ENCODE measurements around the gene C16orf96. TPM values are rescaled to one million over a fixed set of nuclear protein-coding genes. Genes with fewer than 3 reads are reported as not detected.

The C16orf96 gene
- total RNA-seq, 1 experiment from 2014 or later, result 1.4 TPM

GRCh38 chr16:4566144-4566543 lies 10.0 kb downstream of the C16orf96 start:
- H3K27ac Mint-ChIP-seq, result no peak overlapping the region
- Histone ChIP-seq H3T11ph (ENCODE audit: low read length) (no peak overlapping the region), H3K4me2 (ENCODE audit: insufficient read depth, insufficient read length, low read length) (no peak overlapping the region), H3K9ac (ENCODE audit: extremely low read depth, insufficient read length, low read length) (no peak overlapping the region), H4K5ac (ENCODE audit: insufficient read length, low read depth, low read length) (no peak overlapping the region), H3K18ac (ENCODE audit: insufficient read length, low read depth, low read length) (no peak overlapping the region), H3K79me1 (ENCODE audit: insufficient read depth, low read depth, low read length, poor library complexity, severe bottlenecking) (no peaks in the 10 kb centered on the region), H2BK12ac (ENCODE audit: insufficient read length, low read depth, low read length) (no peak overlapping the region), H3K27ac (ENCODE audit: insufficient read length, low read depth, low read length) (no peak overlapping the region), H3K56ac (ENCODE audit: insufficient read length, low read depth, low read length) (no peak overlapping the region), H2BK20ac (ENCODE audit: low read depth, low read length, poor library complexity, severe bottlenecking) (no peak overlapping the region), H2AK5ac (ENCODE audit: insufficient read length, low read length) (no peak overlapping the region), H4K8ac (replicated peaks; ENCODE audit: insufficient read length, low read depth, low read length) (no peak overlapping the region), H2BK120ac (ENCODE audit: low read depth, low read length, poor library complexity, severe bottlenecking) (no peak overlapping the region), H3K14ac (ENCODE audit: insufficient read depth, low read length) (no peak overlapping the region), H4K20me1 (ENCODE audit: control insufficient read depth, insufficient read depth, insufficient read length) (no peaks in the 10 kb centered on the region), H3K23me2 (ENCODE audit: insufficient read length, low read depth, low read length, poor library complexity, severe bottlenecking) (no peaks in the 10 kb centered on the region), H4K91ac (ENCODE audit: insufficient read length, low read depth, low read length) (no peak overlapping the region), H3K4me1 (ENCODE audit: insufficient read depth, low read length) (no peaks in the 10 kb centered on the region; the same call in 1 of the 2 replicates), H3K79me2 (ENCODE audit: insufficient read depth, low read length) (no peaks in the 10 kb centered on the region), H3K4ac (ENCODE audit: low read depth, low read length) (no peak overlapping the region), H3K27me3 (ENCODE audit: insufficient read depth, low read length) (no peaks in the 10 kb centered on the region), H3K9me3 (ENCODE audit: control insufficient read depth, low read depth, low read length) (no peaks in the 10 kb centered on the region), H2AFZ (ENCODE audit: low read length) (no peak overlapping the region), H3K23ac (ENCODE audit: insufficient read length, low read depth, low read length) (no peak overlapping the region), H2BK15ac (ENCODE audit: low read depth, low read length) (no peak overlapping the region), H2BK5ac (ENCODE audit: insufficient read length, low read length) (no peak overlapping the region)
- TF ChIP-seq, protein P1, sequence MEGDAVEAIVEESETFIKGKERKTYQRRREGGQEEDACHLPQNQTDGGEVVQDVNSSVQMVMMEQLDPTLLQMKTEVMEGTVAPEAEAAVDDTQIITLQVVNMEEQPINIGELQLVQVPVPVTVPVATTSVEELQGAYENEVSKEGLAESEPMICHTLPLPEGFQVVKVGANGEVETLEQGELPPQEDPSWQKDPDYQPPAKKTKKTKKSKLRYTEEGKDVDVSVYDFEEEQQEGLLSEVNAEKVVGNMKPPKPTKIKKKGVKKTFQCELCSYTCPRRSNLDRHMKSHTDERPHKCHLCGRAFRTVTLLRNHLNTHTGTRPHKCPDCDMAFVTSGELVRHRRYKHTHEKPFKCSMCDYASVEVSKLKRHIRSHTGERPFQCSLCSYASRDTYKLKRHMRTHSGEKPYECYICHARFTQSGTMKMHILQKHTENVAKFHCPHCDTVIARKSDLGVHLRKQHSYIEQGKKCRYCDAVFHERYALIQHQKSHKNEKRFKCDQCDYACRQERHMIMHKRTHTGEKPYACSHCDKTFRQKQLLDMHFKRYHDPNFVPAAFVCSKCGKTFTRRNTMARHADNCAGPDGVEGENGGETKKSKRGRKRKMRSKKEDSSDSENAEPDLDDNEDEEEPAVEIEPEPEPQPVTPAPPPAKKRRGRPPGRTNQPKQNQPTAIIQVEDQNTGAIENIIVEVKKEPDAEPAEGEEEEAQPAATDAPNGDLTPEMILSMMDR (conservative IDR thresholded peaks at IDR 0.05), result no peak
- no peaks in the 10 kb centered on the region for H3K9me3 Mint-ChIP-seq
- H3K27me3 Mint-ChIP-seq (ENCODE audit: low read depth), result peaks cover 36% of the 10 kb centered on the region
- no peak for DNase-seq
- H3K4me3 Mint-ChIP-seq, result no peak overlapping the region
- no peaks in the 10 kb centered on the region; a peak in 1 of 7 replicates for H3K36me3 Mint-ChIP-seq (ENCODE audit: insufficient read depth in 1 of 3, low read depth in 3 of 3)
- WGBS (ENCODE audit: extremely low coverage, insufficient read length, low lambda C conversion rate), result no CpG with 5 or more reads among the region's 3 CpGs
- peaks cover 21 to 33% of the 10 kb centered on the region in 2 experiments for H3K4me1 Mint-ChIP-seq
